SK-N-SH (cell line): ENCODE measurements around the gene SPACA7. TPM values are rescaled to one million over a fixed set of nuclear protein-coding genes. Genes with fewer than 3 reads are reported as not detected.

Experiments
- CTCF ChIA-PET: fragments of 300-600, 350-600 bp; formaldehyde crosslinking; extraction: SDS; loops from one replicate; lab custom pipeline; 2021; lab: Yijun Ruan, JAX
- POLR2A ChIA-PET: fragments of 350-600 bp; sonication (Branson Sonifier 250); formaldehyde crosslinking; extraction: SDS; loops from one replicate; lab custom pipeline; 2020; ENCODE audit warnings: antibody characterized with exemption, inconsistent platforms; lab: Yijun Ruan, JAX
- DNase-seq: peaks from one replicate; pipeline ENCODE4 v3.0.0; 2012
- H2AFZ ChIP-seq: fragments of 200-600 bp; sonication (generic); 2 replicates; pipeline ENCODE4 v1.8.1; 2016; ENCODE audit warnings: antibody characterized with exemption, mild to moderate bottlenecking, low read depth
- H3F3A ChIP-seq: fragments of 200-600 bp; sonication (generic); replicated peaks from 2 replicates; pipeline ENCODE3; 2016; ENCODE audit warnings: antibody characterized with exemption, mild to moderate bottlenecking; ENCODE audit not compliant: insufficient read depth
- H3K27ac ChIP-seq, 2 experiments: fragments of 200-500 bp in 1 of 2; fragments of 200-600 bp in 1 of 2; sonication (Bioruptor generic) in 1 of 2; sonication (generic), shearing (Covaris generic) in 1 of 2; 2 replicates each; pipeline versions ENCODE4 v1.5.1 to v1.6.1; 2014 to 2016; ENCODE audit warnings: low read depth in 2 of 2, inconsistent platforms in 1 of 2, low read length in 1 of 2, mild to moderate bottlenecking in 1 of 2, mixed read lengths in 1 of 2
- H3K27me3 ChIP-seq: fragments of 200-600 bp; sonication (generic), shearing (Covaris generic); 2 replicates; pipeline ENCODE4 v1.6.1; 2016; ENCODE audit warnings: mixed run types; ENCODE audit not compliant: insufficient read depth
- H3K36me3 ChIP-seq, 2 experiments: fragments of 200-500 bp in 1 of 2; fragments of 200-600 bp in 1 of 2; sonication (Bioruptor generic) in 1 of 2; sonication (generic) in 1 of 2; replicated peaks in 1 of 2; 2 replicates each; pipeline versions ENCODE3 to v1.5.1; 2014 to 2016; ENCODE audit warnings: low read length in 1 of 2, mild to moderate bottlenecking in 1 of 2; ENCODE audit not compliant: insufficient read depth in 2 of 2, control insufficient read depth in 1 of 2
- H3K4me1 ChIP-seq, 2 experiments: fragments of 200-500 bp in 1 of 2; fragments of 200-600 bp in 1 of 2; sonication (Bioruptor generic) in 1 of 2; sonication (generic), shearing (Covaris generic) in 1 of 2; 2 replicates each; pipeline versions ENCODE4 v1.5.1 to v1.6.1; 2014 to 2016; ENCODE audit warnings: low read depth in 1 of 2, low read length in 1 of 2, mixed run types in 1 of 2; ENCODE audit not compliant: insufficient read depth in 2 of 2, control insufficient read depth in 1 of 2
- H3K4me2 ChIP-seq: fragments of 200-600 bp; sonication (generic), shearing (Covaris generic); 2 replicates; pipeline ENCODE4 v1.6.1; 2017; ENCODE audit warnings: mixed run types
- H3K4me3 ChIP-seq, 2 experiments: fragments of 200-500 bp in 1 of 2; fragments of 200-600 bp in 1 of 2; sonication (Bioruptor generic) in 1 of 2; sonication (generic), shearing (Covaris generic) in 1 of 2; 2 replicates each; pipeline versions ENCODE4 v1.5.1 to v1.8.1; 2014 to 2016; ENCODE audit warnings: low read depth in 2 of 2, inconsistent platforms in 1 of 2, low read length in 1 of 2, mild to moderate bottlenecking in 1 of 2, mixed read lengths in 1 of 2, moderate library complexity in 1 of 2
- H3K79me2 ChIP-seq: fragments of 200-600 bp; sonication (generic); 2 replicates; pipeline ENCODE4 v1.8.1; 2017; ENCODE audit warnings: mild to moderate bottlenecking; ENCODE audit not compliant: insufficient read depth
- H3K9ac ChIP-seq: fragments of 200-600 bp; sonication (generic); 2 replicates; pipeline ENCODE4 v1.6.1; 2017; ENCODE audit warnings: mixed run types
- H3K9me2 ChIP-seq: fragments of 200-600 bp; sonication (generic); 2 replicates; pipeline ENCODE4 v1.6.1; 2017; ENCODE audit warnings: mixed run types
- H3K9me3 ChIP-seq: fragments of 200-600 bp; sonication (generic); 2 replicates; pipeline ENCODE4 v1.6.1; 2017; ENCODE audit warnings: mixed run types, mild to moderate bottlenecking, moderate library complexity
- H4K20me1 ChIP-seq: fragments of 200-600 bp; sonication (generic); 2 replicates; pipeline ENCODE4 v1.6.1; 2017; ENCODE audit warnings: mild to moderate bottlenecking, mixed run types; ENCODE audit not compliant: insufficient read depth
- CHD2 ChIP-seq: fragments of 150-350 bp; IDR thresholded peaks from 2 replicates; pipeline ENCODE4 v1.6.1; 2018; ENCODE audit warnings: low read length; ENCODE audit not compliant: partially characterized antibody
- ELF1 ChIP-seq: IDR thresholded peaks from 2 replicates; pipeline ENCODE4 v1.4.0; 2012
- EP300 ChIP-seq, 2 experiments: IDR thresholded peaks; 2 replicates each; pipeline versions ENCODE4 v1.4.0 to v1.6.1; 2012; ENCODE audit warnings: borderline replicate concordance in 1 of 2, low read depth in 1 of 2, low read length in 1 of 2
- FOSL2 ChIP-seq: IDR thresholded peaks from 2 replicates; pipeline ENCODE4 v1.4.0; 2012; ENCODE audit warnings: low read depth, mild to moderate bottlenecking, moderate library complexity, borderline replicate concordance
- FOXM1 ChIP-seq: IDR thresholded peaks from 2 replicates; pipeline ENCODE4 v1.4.0; 2012; ENCODE audit warnings: low read depth, mild to moderate bottlenecking
- GATA2 ChIP-seq: sonication (generic); formaldehyde crosslinking; IDR thresholded peaks from 2 replicates; pipeline ENCODE4 v1.5.0; 2020; ENCODE audit warnings: mild to moderate bottlenecking, missing genetic modification reagents
- JUND ChIP-seq: IDR thresholded peaks from 2 replicates; pipeline ENCODE4 v1.4.0; 2012
- MEF2A ChIP-seq: IDR thresholded peaks from 2 replicates; pipeline ENCODE4 v1.4.0; 2012; ENCODE audit warnings: low read depth, borderline replicate concordance
- MXI1 ChIP-seq: IDR thresholded peaks from 2 replicates; pipeline ENCODE4 v1.6.1; 2012; ENCODE audit warnings: mild to moderate bottlenecking, low read depth, low read length, improper control_type of control experiment
- NFIC ChIP-seq: IDR thresholded peaks from 2 replicates; pipeline ENCODE4 v1.4.0; 2012; ENCODE audit warnings: borderline replicate concordance
- POLR2AphosphoS5 ChIP-seq: IDR thresholded peaks from 2 replicates; pipeline ENCODE4 v1.6.1; 2012; ENCODE audit warnings: low read depth, low read length
- RAD21 ChIP-seq: IDR thresholded peaks from 2 replicates; pipeline ENCODE4 v1.6.1; 2012; ENCODE audit warnings: mild to moderate bottlenecking, low read length
- SIN3A ChIP-seq: IDR thresholded peaks from 2 replicates; pipeline ENCODE4 v1.6.1; 2012; ENCODE audit warnings: low read depth, mild to moderate bottlenecking, low read length, moderate library complexity, borderline replicate concordance
- SMC3 ChIP-seq: IDR thresholded peaks from 2 replicates; pipeline ENCODE4 v1.6.1; 2012; ENCODE audit warnings: low read depth, low read length, improper control_type of control experiment
- TAF1 ChIP-seq: IDR thresholded peaks from 2 replicates; pipeline ENCODE4 v1.6.1; 2012; ENCODE audit warnings: low read depth, mild to moderate bottlenecking, low read length, moderate library complexity, borderline replicate concordance
- TCF12 ChIP-seq: IDR thresholded peaks from 2 replicates; pipeline ENCODE4 v1.4.0; 2012
- YY1 ChIP-seq: IDR thresholded peaks from 2 replicates; pipeline ENCODE4 v1.4.0; 2012; ENCODE audit warnings: low read depth, mild to moderate bottlenecking
- WGBS: methylation state at CpG from one replicate; pipeline ENCODE4 v1.1.6; 2017; ENCODE audit warnings: low lambda C conversion rate; 5-methylcytosine and 5-hydroxymethylcytosine counted together
- polyA plus RNA-seq, 3 experiments: library from polyadenylated mRNA; depleted of rRNA; stranded (reverse); fragments of >200 nt; gene quantifications; 2 replicates each; pipeline ENCODE4 v1.2.3, GENCODE V29; 2012
- TF ChIP-seq, protein P1 (sequence below): IDR thresholded peaks from 2 replicates; pipeline ENCODE4; 2012
- TF ChIP-seq, protein P2 (sequence below): IDR thresholded peaks from 2 replicates; pipeline ENCODE4 v1.4.0; 2012; ENCODE audit warnings: low read depth
- TF ChIP-seq, protein P3 (sequence below): fragments of 150-350 bp; IDR thresholded peaks from 2 replicates; pipeline ENCODE4 v1.6.1; 2017; ENCODE audit warnings: antibody characterized with exemption, low read length, low read depth, borderline replicate concordance

SPACA7 gene
- polyA plus RNA-seq, 1 of the 3 experiments (the other 2 are of a cell fraction) = not detected

DNA sequence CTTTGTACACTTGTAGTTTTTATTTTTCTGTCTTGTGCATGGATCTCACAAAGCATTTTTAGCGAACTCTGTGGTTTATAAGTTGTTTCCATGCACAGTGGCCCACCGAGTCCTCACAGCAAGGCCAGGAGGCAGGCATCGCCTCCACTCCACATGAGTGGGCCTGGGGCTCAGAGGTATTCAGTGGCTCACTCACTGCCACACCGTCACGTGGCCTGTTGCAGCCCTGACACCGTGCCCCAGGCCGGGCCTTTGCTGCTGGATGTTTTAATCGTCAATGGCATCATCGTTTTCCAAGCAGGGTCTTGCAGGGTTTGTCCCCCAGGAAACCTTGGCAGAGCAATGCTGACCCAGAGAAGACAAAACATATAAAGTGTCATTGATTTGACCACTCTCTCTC, 59.8 kb downstream of the SPACA7 start:
- no peak overlapping the region for H3K9ac ChIP-seq
- H3K4me3 ChIP-seq = no peak overlapping the region
- ChIA-PET CTCF (interaction anchor here (2.0 to 4.2 kb wide), 2 partner anchors 7 to 962 kb away, joined by 6 to 20 read pairs; no protein-coding TSS in a partner anchor), POLR2A (no interaction called here)
- no peaks in the 10 kb centered on the region for H3F3A ChIP-seq
- DNase-seq = no peak
- peaks cover 6% of the 10 kb centered on the region; the same call in 1 of the 2 replicates for H3K27me3 ChIP-seq
- H2AFZ ChIP-seq = no peak overlapping the region
- H4K20me1 ChIP-seq = no peaks in the 10 kb centered on the region
- H3K27ac ChIP-seq = no peak overlapping the region
- H3K4me2 ChIP-seq = no peak overlapping the region
- H3K4me1 ChIP-seq = no peaks in the 10 kb centered on the region
- no peaks in the 10 kb centered on the region for H3K36me3 ChIP-seq
- H3K79me2 ChIP-seq = no peaks in the 10 kb centered on the region
- TF ChIP-seq NFIC (no peak), MEF2A (no peak), CHD2 (no peak), EP300 (IDR thresholded peaks at IDR 0.05; ENCODE audit: borderline replicate concordance in 1 of 2, low read depth in 1 of 2, low read length in 1 of 2) (no peak), FOXM1 (no peak), SIN3A (no peak), MXI1 (no peak)
- TF ChIP-seq, protein P1, sequence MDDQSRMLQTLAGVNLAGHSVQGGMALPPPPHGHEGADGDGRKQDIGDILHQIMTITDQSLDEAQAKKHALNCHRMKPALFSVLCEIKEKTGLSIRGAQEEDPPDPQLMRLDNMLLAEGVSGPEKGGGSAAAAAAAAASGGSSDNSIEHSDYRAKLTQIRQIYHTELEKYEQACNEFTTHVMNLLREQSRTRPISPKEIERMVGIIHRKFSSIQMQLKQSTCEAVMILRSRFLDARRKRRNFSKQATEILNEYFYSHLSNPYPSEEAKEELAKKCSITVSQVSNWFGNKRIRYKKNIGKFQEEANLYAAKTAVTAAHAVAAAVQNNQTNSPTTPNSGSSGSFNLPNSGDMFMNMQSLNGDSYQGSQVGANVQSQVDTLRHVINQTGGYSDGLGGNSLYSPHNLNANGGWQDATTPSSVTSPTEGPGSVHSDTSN = no peak
- WGBS = 4% methylated on average over 9 of the region's 9 CpGs
- no peaks in the 10 kb centered on the region for H3K9me2 ChIP-seq
- H3K9me3 ChIP-seq = peaks cover 7% of the 10 kb centered on the region; the same call in 1 of the 2 replicates

DNA sequence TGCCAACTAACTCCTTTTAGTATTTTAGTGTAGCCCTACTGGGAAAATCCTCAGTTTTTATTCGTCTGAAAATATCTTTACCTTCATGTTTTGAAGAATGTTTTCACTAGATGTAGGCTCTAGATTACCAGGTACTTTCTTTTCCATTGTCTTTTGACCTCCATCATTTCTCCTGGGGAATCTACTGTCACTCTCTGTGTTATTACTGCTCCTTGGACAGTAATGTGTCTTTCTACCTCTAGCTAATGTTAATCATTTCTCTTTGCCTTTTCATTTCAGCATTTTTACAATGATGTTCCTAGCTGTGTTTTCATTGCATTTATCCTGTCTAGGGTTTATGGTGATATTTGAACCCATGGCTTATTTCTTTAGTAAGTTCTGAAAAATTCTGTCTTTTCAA, 61.9 kb downstream of the SPACA7 start:
- TF ChIP-seq POLR2AphosphoS5 = no peak
- TF ChIP-seq JUND = no peak
- TF ChIP-seq RAD21 = no peak
- no peak for TF ChIP-seq YY1
- TF ChIP-seq, protein P2, sequence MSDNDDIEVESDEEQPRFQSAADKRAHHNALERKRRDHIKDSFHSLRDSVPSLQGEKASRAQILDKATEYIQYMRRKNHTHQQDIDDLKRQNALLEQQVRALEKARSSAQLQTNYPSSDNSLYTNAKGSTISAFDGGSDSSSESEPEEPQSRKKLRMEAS = no peak
- TF ChIP-seq ELF1 = no peak
- no peak for TF ChIP-seq GATA2
- TF ChIP-seq, protein P3, sequence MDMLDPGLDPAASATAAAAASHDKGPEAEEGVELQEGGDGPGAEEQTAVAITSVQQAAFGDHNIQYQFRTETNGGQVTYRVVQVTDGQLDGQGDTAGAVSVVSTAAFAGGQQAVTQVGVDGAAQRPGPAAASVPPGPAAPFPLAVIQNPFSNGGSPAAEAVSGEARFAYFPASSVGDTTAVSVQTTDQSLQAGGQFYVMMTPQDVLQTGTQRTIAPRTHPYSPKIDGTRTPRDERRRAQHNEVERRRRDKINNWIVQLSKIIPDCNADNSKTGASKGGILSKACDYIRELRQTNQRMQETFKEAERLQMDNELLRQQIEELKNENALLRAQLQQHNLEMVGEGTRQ = no peak
- no peak for TF ChIP-seq FOXM1
- no peak for TF ChIP-seq TCF12
- no peak for TF ChIP-seq FOSL2
- TF ChIP-seq SMC3 = no peak
- no peak for TF ChIP-seq TAF1
- no peak for TF ChIP-seq EP300 (IDR thresholded peaks at IDR 0.05; ENCODE audit: borderline replicate concordance in 1 of 2, low read depth in 1 of 2, low read length in 1 of 2)
- H3K27me3 ChIP-seq = peaks cover 27% of the 10 kb centered on the region
- H3K4me1 ChIP-seq = no peaks in the 10 kb centered on the region; a peak in 1 of 4 replicates
- ChIA-PET CTCF (no interaction called here), POLR2A (no interaction called here)
- no peak overlapping the region for H2AFZ ChIP-seq
- DNase-seq = no peak
- no peak overlapping the region for H3K4me3 ChIP-seq
- no peaks in the 10 kb centered on the region for H3K36me3 ChIP-seq
- no peaks in the 10 kb centered on the region for H4K20me1 ChIP-seq
- H3K9me2 ChIP-seq = no peaks in the 10 kb centered on the region
- no peak overlapping the region for H3K9ac ChIP-seq
- H3K79me2 ChIP-seq = no peaks in the 10 kb centered on the region
- H3F3A ChIP-seq = no peaks in the 10 kb centered on the region
- no peak overlapping the region for H3K4me2 ChIP-seq
- no peak overlapping the region for H3K27ac ChIP-seq
- 0% methylated on average over 1 of the region's 1 CpG for WGBS
- H3K9me3 ChIP-seq = peaks cover 7% of the 10 kb centered on the region; the same call in 1 of the 2 replicates
